ENCODE results near the gene NUAK2. TPM values are rescaled to one million over a fixed set of nuclear protein-coding genes. Genes with fewer than 3 reads are reported as not detected.
"Not testable (repeated sequence)": the region's sequence is repeated elsewhere in the genome, so short reads cannot be mapped to it uniquely, and the experiment has no call there.

NUAK2 gene
- total and polyA plus RNA-seq, 2 donors (not counting 3 experiments of a cell fraction or from before 2014, with no cell fraction given) = 1.8 to 2.5 TPM

- CTCF ChIA-PET = interaction anchor here (1.3 to 1.5 kb wide), 2 partner anchors 12 to 119 kb away, joined by 3 to 11 read pairs; no protein-coding TSS in a partner anchor
- intact Hi-C loops (cut with micrococcal nuclease) (no loop called here), dilution Hi-C loops (cut with MboI; ENCODE audit: extremely low pct_ligation_motif_present, low sequenced_read_pairs) (no loop called here)
- TF ChIP-seq POLR2AphosphoS5 (IDR thresholded peaks at IDR 0.05; ENCODE audit: insufficient read depth, low read depth, low read length) (no peak), EZH2 (IDR thresholded peaks at IDR 0.05; ENCODE audit: borderline replicate concordance, low read depth, low read length, severe bottlenecking) (no peak)
- FAIRE-seq (no peak), DNase-seq (ENCODE audit: low read depth, low spot score) (no peak)
- H3K9me3 ChIP-seq (replicated peaks; ENCODE audit: control insufficient read depth, insufficient read depth, low read length) = no peaks in the 10 kb centered on the region
- H3K4me1 ChIP-seq (ENCODE audit: control insufficient read depth, extremely low read depth, insufficient read depth, low read length) = no peaks in the 10 kb centered on the region
- no peaks in the 10 kb centered on the region for H3K36me3 ChIP-seq (ENCODE audit: control insufficient read depth in 2 of 2, extremely low read depth in 1 of 2, insufficient read depth in 2 of 2, low read length in 2 of 2)
- POLR2A ChIA-PET = no interaction called here
- no peak overlapping the region for H3K4me3 ChIP-seq (replicated peaks in 1 of 3; ENCODE audit: insufficient read depth in 1 of 3, low read depth in 1 of 3, low read length in 3 of 3)
- H3K9me1 ChIP-seq (replicated peaks; ENCODE audit: control insufficient read depth, extremely low read depth, insufficient read depth, low read length) = no peaks in the 10 kb centered on the region
- no peak overlapping the region for H3K9ac ChIP-seq (replicated peaks; ENCODE audit: extremely low read depth, insufficient read depth, low read length)
- no TSS peak for BruUV-seq (replicated peaks)
- H3K79me2 ChIP-seq (ENCODE audit: control insufficient read depth, insufficient read depth, low read length) = no peaks in the 10 kb centered on the region
- H2AFZ ChIP-seq (ENCODE audit: low read depth, low read length) = no peak overlapping the region
- peaks cover 15 to 33% of the 10 kb centered on the region in 2 experiments for H3K27me3 ChIP-seq (ENCODE audit: control insufficient read depth in 2 of 2, insufficient read depth in 2 of 2, low read length in 2 of 2)
- no peak overlapping the region for H3K4me2 ChIP-seq (ENCODE audit: insufficient read depth, low read length)
- H4K20me1 ChIP-seq (replicated peaks; ENCODE audit: control insufficient read depth, extremely low read depth, insufficient read depth, low read length) = no peaks in the 10 kb centered on the region
- no peak overlapping the region for H3K27ac ChIP-seq (ENCODE audit: insufficient read depth, low read depth, low read length)
Observed at GRCh38 chr1:205365945-205366463, 44.5 kb upstream of the NUAK2 start.

- H3K4me1 ChIP-seq (ENCODE audit: control insufficient read depth, extremely low read depth, insufficient read depth, low read length); H3K9ac ChIP-seq (replicated peaks; ENCODE audit: extremely low read depth, insufficient read depth, low read length); H3K9me1 ChIP-seq (replicated peaks; ENCODE audit: control insufficient read depth, extremely low read depth, insufficient read depth, low read length); DNase-seq (ENCODE audit: low read depth, low spot score); POLR2A ChIA-PET; intact Hi-C loops (cut with micrococcal nuclease); H3K79me2 ChIP-seq (ENCODE audit: control insufficient read depth, insufficient read depth, low read length); H3K4me3 ChIP-seq (replicated peaks in 1 of 3; ENCODE audit: insufficient read depth in 1 of 3, low read depth in 1 of 3, low read length in 3 of 3); FAIRE-seq; H4K20me1 ChIP-seq (replicated peaks; ENCODE audit: control insufficient read depth, extremely low read depth, insufficient read depth, low read length); H3K9me3 ChIP-seq (replicated peaks; ENCODE audit: control insufficient read depth, insufficient read depth, low read length); BruUV-seq (replicated peaks); H3K27ac ChIP-seq (ENCODE audit: insufficient read depth, low read depth, low read length); H3K36me3 ChIP-seq (ENCODE audit: control insufficient read depth in 2 of 2, extremely low read depth in 1 of 2, insufficient read depth in 2 of 2, low read length in 2 of 2); dilution Hi-C loops (cut with MboI; ENCODE audit: extremely low pct_ligation_motif_present, low sequenced_read_pairs); H3K4me2 ChIP-seq (ENCODE audit: insufficient read depth, low read length); H2AFZ ChIP-seq (ENCODE audit: low read depth, low read length): not testable (repeated sequence)
- peaks cover 22 to 37% of the 10 kb centered on the region in 2 experiments for H3K27me3 ChIP-seq (ENCODE audit: control insufficient read depth in 2 of 2, insufficient read depth in 2 of 2, low read length in 2 of 2)
- CTCF ChIA-PET = interaction anchor here (0.7 kb wide), 1 partner anchor 11 kb away, joined by 4 read pairs; no protein-coding TSS in a partner anchor
Observed at GRCh38 chr1:205365086-205365485, 43.5 kb upstream of the NUAK2 start.
